Posterior vena cava (tissue), 2 donors: Measurements from ENCODE around the gene TGOLN2. TPM values are rescaled to one million over a fixed set of nuclear protein-coding genes. Genes with fewer than 3 reads are reported as not detected.
"Not testable (repeated sequence)": the region's sequence is repeated elsewhere in the genome, so short reads cannot be mapped to it uniquely, and the experiment has no call there.

Source experiments
- DNase-seq: peaks from one replicate; pipeline ENCODE4 v3.0.0-alpha.2; 2020; ENCODE audit warnings: low spot score
- intact Hi-C, 2 donors: fragments of 100-400 bp; cut with DNase I; formaldehyde crosslinking; loops; one replicate each; pipeline versions ENCODE4 v1.14.1 to v1.14.2; 2022 to 2023
- total RNA-seq, 2 donors: library from RNA; stranded (reverse); fragmentation: NEBNext Ultra II Directional; extraction: Animal tissue kit (Norgen Biotek cat#: 25700); gene quantifications; one replicate each; pipeline ENCODE4 v1.2.1, GENCODE V29; 2021
- donor health status: DM: yes; HTN: yes; CAD: no.
- donor health status: DM: yes; HTN: yes; CAD: no.

Gene TGOLN2
- total RNA-seq, 2 donors from 2014 or later: 87.2 to 107 TPM

GRCh38 chr2:85315921-85316320 is 11.9 kb downstream of the TGOLN2 start:
- intact Hi-C loops, DNase-seq: not testable (repeated sequence)

- no peak for DNase-seq
- intact Hi-C loops: no loop called here
These were observed 12.9 kb downstream of the TGOLN2 start for GRCh38 chr2:85314884-85315242.

- no peak for DNase-seq
- intact Hi-C loops: no loop called here
These were observed 15.4 kb downstream of the TGOLN2 start for GRCh38 chr2:85312404-85312803.

- intact Hi-C loops: no loop called here
These were observed 17.5 kb downstream of the TGOLN2 start for GRCh38 chr2:85310330-85310729.

GRCh38 chr2:85309699-85310321 is 18.0 kb downstream of the TGOLN2 start:
- no peak for DNase-seq
- intact Hi-C loops: no loop called here

More at GRCh38 chr2:85310330-85310729, 17.5 kb downstream of the TGOLN2 start:
- DNase-seq: no peak

- intact Hi-C loops: no loop called here
- peak; percentile 89 for DNase-seq
These were observed 18.8 kb downstream of the TGOLN2 start for GRCh38 chr2:85308896-85309555.

- intact Hi-C loops: no loop called here
- no peak for DNase-seq
These were observed 19.6 kb downstream of the TGOLN2 start for GRCh38 chr2:85308201-85308600.

- no peak for DNase-seq
- intact Hi-C loops: no loop called here
These were observed 20.3 kb downstream of the TGOLN2 start for GRCh38 chr2:85307527-85307897.

- intact Hi-C loops: loop anchor here (5.0 kb wide), 1 partner anchor 237 kb away; no protein-coding TSS in a partner anchor
- no peak for DNase-seq
These were observed 23.8 kb downstream of the TGOLN2 start for GRCh38 chr2:85303780-85304531.

- intact Hi-C loops: loop anchor here (5.0 kb wide), 1 partner anchor 235 kb away; no protein-coding TSS in a partner anchor
- DNase-seq: no peak
These were observed 25.7 kb downstream of the TGOLN2 start for GRCh38 chr2:85302121-85302520.

GRCh38 chr2:85291425-85292023 is 36.3 kb downstream of the TGOLN2 start:
- intact Hi-C loops: no loop called here
- no peak for DNase-seq

GRCh38 chr2:85288244-85288725 is 39.5 kb downstream of the TGOLN2 start:
- no peak for DNase-seq
- intact Hi-C loops: loop anchor here (5.0 kb wide), 2 partner anchors 156 to 221 kb away; partner anchors contain the start of gene TCF7L1 (in 1 of the 2)

- DNase-seq: no peak
- intact Hi-C loops: loop anchor here (5.0 kb wide), 2 partner anchors 155 to 220 kb away; partner anchors contain the start of gene TCF7L1 (in 1 of the 2)
These were observed 40.1 kb downstream of the TGOLN2 start for GRCh38 chr2:85287721-85288120.

GRCh38 chr2:85286918-85287317 is 40.9 kb downstream of the TGOLN2 start:
- intact Hi-C loops: loop anchor here (5.0 kb wide), 2 partner anchors 155 to 220 kb away; partner anchors contain the start of gene TCF7L1 (in 1 of the 2)
- DNase-seq: no peak

GRCh38 chr2:85283641-85284040 is 44.1 kb downstream of the TGOLN2 start:
- DNase-seq: no peak
- intact Hi-C loops: loop anchor here in 1 of 2 donors (2.0 kb wide), 1 partner anchor 17 kb away; no protein-coding TSS in a partner anchor

GRCh38 chr2:85282914-85283313 is 44.9 kb downstream of the TGOLN2 start:
- DNase-seq: no peak
- intact Hi-C loops: no loop called here

- DNase-seq: no peak
- intact Hi-C loops: no loop called here
These were observed 46.2 kb downstream of the TGOLN2 start for GRCh38 chr2:85281553-85281952.

- no peak for DNase-seq
- intact Hi-C loops: loop anchor here in 1 of 2 donors (1.0 to 10.0 kb wide), 2 partner anchors 33 to 144 kb away; partner anchors contain the start of gene TCF7L1
These were observed 49.4 kb downstream of the TGOLN2 start for GRCh38 chr2:85278361-85278760.

- intact Hi-C loops: loop anchor here in 1 of 2 donors (1.0 to 10.0 kb wide), 2 partner anchors 34 to 143 kb away; partner anchors contain the start of gene TCF7L1
- DNase-seq: no peak
These were observed 50.2 kb downstream of the TGOLN2 start for GRCh38 chr2:85277416-85278158.
